HepG2 (cell line): ENCODE data around the gene ZNF211. TPM values are rescaled to one million over a fixed set of nuclear protein-coding genes. Genes with fewer than 3 reads are reported as not detected.

ENCODE experiments used
- E2F2 ChIP-seq: sonication (generic); formaldehyde crosslinking; IDR thresholded peaks from 2 replicates; pipeline ENCODE4 v1.4.0; 2020; ENCODE audit warnings: missing genetic modification reagents, borderline replicate concordance
- E2F5 ChIP-seq: sonication (generic); formaldehyde crosslinking; conservative IDR thresholded peaks from 2 replicates; pipeline ENCODE4 v1.4.0; 2020; ENCODE audit warnings: missing genetic modification reagents
- HMG20B ChIP-seq: conservative IDR thresholded peaks from 2 replicates; pipeline ENCODE4 v1.6.1; 2016; ENCODE audit warnings: missing genetic modification reagents, missing compliant biosample characterization
- IRF1 ChIP-seq: sonication (generic); formaldehyde crosslinking; IDR thresholded peaks from 2 replicates; pipeline ENCODE4 v1.4.0; 2020; ENCODE audit warnings: low read depth, mild to moderate bottlenecking, missing genetic modification reagents
- MTERF4 ChIP-seq: sonication (generic); formaldehyde crosslinking; IDR thresholded peaks from 2 replicates; pipeline ENCODE4 v1.8.0; 2023; ENCODE audit warnings: mild to moderate bottlenecking, missing genetic modification reagents
- NAIF1 ChIP-seq: sonication (generic); formaldehyde crosslinking; IDR thresholded peaks from 2 replicates; pipeline ENCODE4 v1.5.0; 2020; ENCODE audit warnings: mild to moderate bottlenecking, missing genetic modification reagents, borderline replicate concordance
- NFIC ChIP-seq: IDR thresholded peaks from 2 replicates; pipeline ENCODE4 v1.6.1; 2012; ENCODE audit warnings: mild to moderate bottlenecking, low read length, inconsistent platforms
- PRMT3 ChIP-seq: sonication (generic); formaldehyde crosslinking; IDR thresholded peaks from 2 replicates; pipeline ENCODE4 v1.8.1; 2022; ENCODE audit warnings: low read depth, mild to moderate bottlenecking, moderate library complexity, missing genetic modification reagents, borderline replicate concordance
- PTBP1 ChIP-seq: fragments of 200-400 bp; formaldehyde crosslinking; IDR thresholded peaks from 2 replicates; pipeline ENCODE4 v1.6.1; 2018; ENCODE audit warnings: low read length, low read depth; ENCODE audit not compliant: poor library complexity, severe bottlenecking
- SNAI1 ChIP-seq: sonication (generic); formaldehyde crosslinking; IDR thresholded peaks from 2 replicates; pipeline ENCODE4 v1.5.0; 2020; ENCODE audit warnings: mild to moderate bottlenecking, missing genetic modification reagents, borderline replicate concordance
- ZBTB3 ChIP-seq: sonication (generic); formaldehyde crosslinking; IDR thresholded peaks from 2 replicates; pipeline ENCODE4 v1.4.0; 2020; ENCODE audit warnings: low read depth, mild to moderate bottlenecking, moderate library complexity, missing genetic modification reagents, borderline replicate concordance
- ZBTB43 ChIP-seq: sonication (generic); formaldehyde crosslinking; conservative IDR thresholded peaks from 2 replicates; pipeline ENCODE4 v1.4.0; 2020; ENCODE audit warnings: missing genetic modification reagents
- ZNF276 ChIP-seq: sonication (generic); formaldehyde crosslinking; IDR thresholded peaks from 2 replicates; pipeline ENCODE4 v1.4.0; 2020; ENCODE audit warnings: mild to moderate bottlenecking, low read depth, missing genetic modification reagents
- ZNF383 ChIP-seq: sonication (generic); formaldehyde crosslinking; IDR thresholded peaks from 2 replicates; pipeline ENCODE4 v1.4.0; 2020; ENCODE audit warnings: missing genetic modification reagents, mild to moderate bottlenecking, borderline replicate concordance
- ZNF432 ChIP-seq: sonication (generic); formaldehyde crosslinking; IDR thresholded peaks from 2 replicates; pipeline ENCODE4 v1.5.0; 2020; ENCODE audit warnings: missing genetic modification reagents, mild to moderate bottlenecking, borderline replicate concordance
- ZNF546 ChIP-seq: sonication (generic); formaldehyde crosslinking; conservative IDR thresholded peaks from 2 replicates; pipeline ENCODE4 v1.8.1; 2023; ENCODE audit warnings: mild to moderate bottlenecking, missing genetic modification reagents
- ZNF761 ChIP-seq: sonication (generic); formaldehyde crosslinking; conservative IDR thresholded peaks from 2 replicates; pipeline ENCODE4 v1.4.0; 2020; ENCODE audit warnings: mild to moderate bottlenecking, missing genetic modification reagents
- ZNF782 ChIP-seq: sonication (generic); formaldehyde crosslinking; IDR thresholded peaks from 2 replicates; pipeline ENCODE4 v1.4.0; 2020; ENCODE audit warnings: missing genetic modification reagents, mild to moderate bottlenecking, borderline replicate concordance
- ZSCAN21 ChIP-seq: sonication (generic); formaldehyde crosslinking; IDR thresholded peaks from 2 replicates; pipeline ENCODE4 v1.8.0; 2022; ENCODE audit warnings: mild to moderate bottlenecking, missing genetic modification reagents, moderate library complexity, borderline replicate concordance
- polyA plus RNA-seq, 8 experiments: library from polyadenylated mRNA; depleted of rRNA in 3 of 8; stranded (reverse) in 7 of 8; unstranded in 1 of 8; fragments of >200 nt; fragmentation: Illumina TruSeq in 4 of 8; extraction: Trizol in 4 of 8; gene quantifications; 2 replicates each; pipeline versions ENCODE4 v1.2.1 to v1.2.3, GENCODE V29; 2011 to 2016; ENCODE audit warnings: low read depth in 4 of 8, missing spikeins in 1 of 8, mixed read lengths in 1 of 8; ENCODE audit not compliant: insufficient read depth in 1 of 8
- total RNA-seq, 5 experiments: library from RNA; depleted of rRNA; stranded (reverse); fragments of >200 nt; fragmentation: Illumina TruSeq; extraction: Trizol; gene quantifications; 2 replicates each; pipeline ENCODE4 v1.2.3, GENCODE V29; 2016; ENCODE audit warnings: low read depth in 1 of 5

ZNF211 gene
- total and polyA plus RNA-seq, 2 of the 13 experiments (the other 11 are each of a cell fraction or from before 2014, with no cell fraction given): 9.9 to 11.2 TPM

GRCh38 chr19:57613941-57614743 lies 18.8 kb upstream of the ZNF211 start, which contains the start of gene ZNF134 (continued):
- TF ChIP-seq ZNF276 (CRISPR knock-in tag) (0 out of 2 replicates have a peak, but pooled peaks have one; percentile 26), MTERF4 (CRISPR knock-in tag) (peak; percentile 14), HMG20B (CRISPR knock-in tag) (no peak), NFIC (no peak), PRMT3 (CRISPR knock-in tag) (no peak), IRF1 (CRISPR knock-in tag) (no peak), ZNF546 (CRISPR knock-in tag) (no peak), NAIF1 (CRISPR knock-in tag) (no peak), ZBTB43 (CRISPR knock-in tag) (peak; percentile 19; the same call in 1 of the 2 replicates), ZBTB3 (CRISPR knock-in tag) (no peak), ZSCAN21 (CRISPR knock-in tag) (no peak), ZNF383 (CRISPR knock-in tag) (0 out of 2 replicates have a peak, but pooled peaks have one; percentile 45), E2F5 (CRISPR knock-in tag) (no peak), ZNF782 (CRISPR knock-in tag) (no peak; the same call in 1 of the 2 replicates), SNAI1 (CRISPR knock-in tag) (no peak), ZNF432 (no peak), PTBP1 (no peak), ZNF761 (CRISPR knock-in tag) (peak; percentile 86), E2F2 (CRISPR knock-in tag) (peak; percentile 51; the same call in 1 of the 2 replicates)
